GM18511 (cell line): ENCODE measurements around the gene ERBB4.

ENCODE experiments used
- ATAC-seq: cut with Tn5 transposase; IDR thresholded peaks from one replicate; pipeline ENCODE4 v1.9.1; 2021; ENCODE audit warnings: mild to moderate bottlenecking, moderate library complexity; ENCODE audit not compliant: unreplicated experiment

ERBB4 gene

DNA sequence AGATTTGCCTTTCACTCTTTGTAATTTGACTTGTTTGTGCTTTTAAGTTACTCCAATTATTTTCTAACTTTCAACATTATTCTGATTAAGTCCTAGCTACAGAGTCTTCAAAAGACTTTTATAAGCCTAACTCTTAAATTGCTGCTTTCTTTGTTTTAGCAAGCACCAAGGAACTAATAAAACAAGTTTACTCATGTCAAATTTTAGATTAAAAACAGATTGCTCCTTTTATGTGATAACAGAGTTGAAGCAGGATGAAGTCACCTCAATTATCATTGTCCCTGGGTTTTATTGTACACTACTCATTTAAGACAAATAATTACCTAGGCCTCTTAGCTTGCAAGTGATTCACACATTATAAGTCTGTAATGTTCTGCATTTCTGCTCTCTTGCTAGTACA, 678.4 kb downstream of the ERBB4 start:
- no peak for ATAC-seq

DNA sequence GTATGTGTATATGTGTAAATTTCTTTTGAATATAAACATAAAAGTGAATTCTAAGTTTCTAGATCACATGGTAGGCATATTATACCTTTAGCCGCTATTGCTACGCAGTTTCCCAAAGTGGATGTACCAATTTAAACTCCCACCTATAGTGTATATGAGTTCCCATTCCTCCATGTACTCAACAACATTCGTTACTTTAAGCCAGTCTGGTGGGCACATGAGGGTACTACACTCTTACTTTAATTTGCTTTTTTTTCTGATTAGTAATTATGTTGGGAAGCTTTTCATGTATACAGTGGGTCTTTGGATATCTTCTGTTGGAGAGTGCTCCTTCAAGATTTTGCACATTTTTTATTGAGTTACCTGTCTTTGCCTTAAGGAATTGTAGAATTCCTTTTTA, 683.8 kb downstream of the ERBB4 start:
- ATAC-seq: no peak

DNA sequence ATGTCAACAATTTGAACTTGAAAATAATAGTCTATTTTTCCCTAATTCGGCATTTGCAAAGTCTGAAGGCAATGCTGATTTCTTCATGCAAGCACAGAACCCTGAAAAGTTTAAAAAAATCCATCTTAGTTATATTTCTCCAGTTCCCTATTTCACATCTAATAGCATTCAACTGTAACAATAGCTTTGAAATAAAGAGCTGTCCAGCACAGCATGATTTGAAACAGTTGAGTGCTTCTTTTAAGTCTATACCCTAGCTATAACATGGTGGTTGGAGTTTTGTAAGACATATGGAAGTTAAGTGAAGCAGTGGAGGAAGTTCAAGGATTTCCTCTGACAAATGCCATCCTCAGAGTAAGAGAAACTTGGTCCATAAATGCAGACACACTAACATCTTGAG, 691.9 kb downstream of the ERBB4 start:
- no peak for ATAC-seq

DNA sequence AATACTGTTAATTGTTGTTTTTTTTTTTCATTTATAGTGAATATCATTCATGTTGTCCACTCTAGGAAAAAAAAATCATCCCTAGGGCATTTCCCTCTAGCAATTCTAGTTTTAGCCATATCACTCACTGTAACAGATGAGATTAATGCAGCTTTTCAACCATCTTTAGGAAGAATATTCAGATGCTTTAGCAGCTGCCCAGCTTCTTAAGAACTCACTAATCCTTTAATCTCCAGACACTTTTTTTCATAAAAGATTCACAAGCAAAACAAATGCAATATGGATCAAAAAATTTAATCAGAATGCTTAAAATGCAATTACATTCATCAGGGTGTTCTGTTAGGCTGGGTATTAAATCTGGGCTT, 692.6 kb downstream of the ERBB4 start:
- no peak for ATAC-seq

DNA sequence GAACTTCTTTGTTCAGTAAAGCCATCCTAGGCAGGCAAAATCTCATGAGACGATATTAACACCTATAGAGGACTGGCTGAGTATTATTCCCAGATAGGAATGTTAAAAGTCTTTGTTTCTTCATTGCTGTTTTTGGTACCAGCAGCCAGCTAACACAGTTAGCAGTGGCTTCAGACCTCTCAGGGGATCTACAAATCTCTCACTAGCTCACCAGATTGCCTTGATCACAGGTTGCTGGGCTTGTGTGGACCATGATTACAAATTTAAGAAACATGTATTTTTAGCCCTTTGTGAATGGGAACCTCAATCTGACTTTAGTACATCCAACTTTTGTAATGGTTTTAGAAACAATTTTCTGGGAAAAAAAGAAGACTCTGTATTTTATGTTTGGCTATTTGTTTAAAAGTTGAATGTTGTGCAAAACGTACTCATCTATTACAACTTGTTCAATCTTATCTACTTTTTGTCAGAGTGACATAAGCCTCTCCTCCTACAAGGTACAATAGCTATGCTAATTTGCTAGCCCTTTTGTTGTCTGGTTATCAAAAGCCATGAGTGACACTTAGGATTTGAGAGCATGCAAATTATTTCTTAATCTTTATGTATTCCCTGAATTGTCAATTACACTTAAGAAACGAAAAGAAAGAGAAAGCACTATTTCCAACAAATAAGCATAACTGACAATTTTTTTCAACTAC, 693.1 kb downstream of the ERBB4 start:
- no peak for ATAC-seq

DNA sequence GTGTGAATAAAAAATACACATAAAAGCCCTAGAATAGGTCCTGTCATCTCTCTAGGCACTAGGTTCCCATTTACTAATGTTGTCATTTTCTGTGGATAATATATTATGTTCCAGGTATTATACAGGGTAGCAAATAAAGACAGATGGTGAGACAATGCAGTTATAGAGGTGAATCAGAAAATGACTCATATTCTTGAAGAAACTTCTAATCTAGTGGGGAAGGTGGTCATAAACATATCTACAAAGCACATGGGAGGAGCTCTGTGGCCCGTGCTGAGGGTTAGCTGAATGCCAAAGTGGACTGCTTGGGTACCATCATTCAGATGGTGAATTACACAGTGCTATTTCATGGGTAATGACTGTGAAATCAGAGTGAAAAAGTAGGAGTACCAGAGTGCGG, 700.9 kb downstream of the ERBB4 start:
- no peak for ATAC-seq

DNA sequence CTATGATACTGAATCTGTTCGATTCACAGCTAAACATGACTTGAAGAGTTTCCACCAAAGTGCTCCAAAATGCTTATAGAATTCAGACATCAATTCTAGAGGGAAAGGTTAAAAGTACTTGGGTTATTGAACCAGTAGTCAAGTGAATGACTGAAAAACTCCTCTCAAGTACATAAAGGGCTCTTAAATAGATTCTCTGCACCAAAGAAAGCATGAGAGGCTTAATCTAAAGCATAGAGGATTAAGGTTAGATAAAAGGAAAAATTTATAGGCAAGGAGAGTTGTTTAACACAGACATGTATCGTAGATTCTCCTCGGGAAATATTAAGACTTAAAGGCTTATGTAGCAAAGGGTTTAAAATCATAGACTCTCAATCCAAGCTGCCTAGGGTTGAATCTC, 701.4 kb downstream of the ERBB4 start:
- no peak for ATAC-seq

DNA sequence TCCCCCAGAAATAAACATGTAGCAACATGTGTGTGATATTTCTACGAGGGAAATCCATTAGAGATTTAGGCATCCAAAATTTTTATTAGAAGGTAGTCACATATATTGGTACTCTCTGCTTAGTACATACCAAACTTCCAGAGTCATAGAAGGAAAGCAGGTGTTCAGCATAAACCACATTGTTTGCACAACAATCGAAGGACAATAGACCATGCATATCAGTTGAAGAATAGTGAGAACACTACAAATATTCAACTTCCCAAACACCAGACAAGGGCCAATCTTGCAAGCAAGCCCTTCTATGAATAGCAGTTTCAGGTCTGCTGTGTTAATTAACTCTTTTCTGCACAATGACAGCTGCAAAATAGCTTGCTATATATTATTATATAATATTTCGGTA, 702.2 kb downstream of the ERBB4 start:
- no peak for ATAC-seq

DNA sequence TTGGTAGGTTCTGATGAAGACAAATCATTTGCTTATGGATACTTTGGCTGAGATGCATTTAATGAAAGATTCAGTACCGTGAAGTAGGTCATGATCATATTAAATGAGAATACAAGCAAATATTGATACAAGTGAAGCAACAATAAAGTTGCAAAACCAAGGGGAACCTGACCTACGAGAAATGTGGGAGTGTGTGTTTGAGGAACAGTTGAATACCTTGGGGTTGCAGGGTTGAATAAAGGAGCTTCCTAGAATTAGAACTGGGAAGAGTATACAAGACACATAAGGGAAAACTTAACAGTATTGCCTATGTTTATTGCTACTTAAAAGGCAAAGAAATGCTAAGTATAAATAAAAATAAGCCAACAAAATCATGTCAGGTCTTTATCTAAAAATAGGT, 702.9 kb downstream of the ERBB4 start:
- ATAC-seq: no peak

DNA sequence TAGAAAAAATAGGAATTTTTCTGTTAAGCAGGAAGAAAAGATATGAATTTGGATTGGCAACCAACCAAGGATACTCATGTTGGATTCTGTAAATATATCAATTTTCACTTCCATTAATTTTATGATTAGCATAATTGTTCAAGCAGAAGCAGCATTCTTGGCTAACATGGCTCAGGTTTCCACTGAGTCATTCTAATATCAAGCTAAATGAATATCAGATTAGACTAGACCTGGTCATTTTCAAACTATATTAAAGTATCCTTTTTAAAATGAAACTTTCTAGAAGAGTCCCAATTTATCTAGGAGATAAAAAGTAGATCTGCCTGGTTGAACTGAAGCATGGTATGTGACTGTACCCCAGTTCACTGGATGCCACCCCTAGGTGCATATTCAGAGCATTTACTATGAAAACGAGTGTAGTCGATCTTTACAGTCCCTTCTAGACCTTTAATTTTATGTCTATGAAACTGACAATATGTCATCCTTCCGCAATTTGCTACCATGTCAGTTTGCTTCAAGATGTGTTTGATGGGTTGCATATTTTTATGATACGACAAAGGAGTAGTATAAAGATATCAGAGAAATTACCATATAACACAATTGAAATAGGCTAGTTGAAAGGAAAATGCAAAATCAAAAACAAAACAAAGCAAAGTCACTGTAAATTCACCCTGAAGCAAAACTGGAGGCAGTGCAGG, 704.9 kb downstream of the ERBB4 start:
- no peak for ATAC-seq

DNA sequence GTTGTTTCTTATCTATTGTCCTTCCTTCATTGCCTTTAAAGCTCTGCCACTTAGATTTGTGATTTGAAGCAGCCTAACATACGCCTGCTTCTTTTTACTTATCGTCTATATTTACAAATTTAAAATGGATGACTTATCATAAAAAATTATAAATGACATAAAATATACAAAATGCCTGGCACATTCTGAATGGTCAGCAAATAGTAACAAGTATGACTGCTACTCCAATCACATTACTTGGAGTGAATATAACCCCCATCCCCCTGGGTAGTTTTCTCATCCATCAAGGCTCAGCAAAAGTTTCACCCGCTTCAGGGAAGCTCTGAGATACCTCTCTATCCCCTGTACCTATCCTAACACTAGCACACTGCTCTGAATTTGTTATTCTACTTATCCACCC, 708.9 kb downstream of the ERBB4 start:
- no peak for ATAC-seq

DNA sequence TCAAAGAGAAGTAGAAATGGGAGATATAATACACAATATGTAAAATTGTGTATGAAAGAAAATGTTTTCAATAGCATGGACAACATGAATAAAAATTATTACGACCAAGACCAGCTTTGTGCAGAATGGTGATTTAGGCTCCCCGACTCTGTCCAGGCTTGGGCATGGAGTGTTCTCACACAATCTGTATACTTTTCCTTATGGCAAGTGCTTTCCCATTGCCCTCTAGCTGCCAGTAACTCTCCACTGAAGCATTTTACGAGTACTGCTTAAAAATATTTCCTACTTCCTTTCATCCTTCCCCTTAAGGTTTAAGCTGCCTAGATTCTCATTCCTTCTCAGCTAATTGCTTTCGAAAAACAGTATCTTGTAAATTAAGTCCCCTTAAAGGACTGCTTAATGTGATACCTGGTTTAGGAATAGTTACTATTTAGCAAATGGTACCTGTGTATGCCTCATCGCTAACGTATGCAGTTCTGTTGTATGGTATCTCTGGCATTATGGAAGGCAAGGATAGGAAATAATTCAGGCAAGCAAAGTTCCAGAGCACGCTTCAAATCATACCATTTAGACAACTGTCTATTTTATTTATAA, 714.6 kb downstream of the ERBB4 start:
- no peak for ATAC-seq

DNA sequence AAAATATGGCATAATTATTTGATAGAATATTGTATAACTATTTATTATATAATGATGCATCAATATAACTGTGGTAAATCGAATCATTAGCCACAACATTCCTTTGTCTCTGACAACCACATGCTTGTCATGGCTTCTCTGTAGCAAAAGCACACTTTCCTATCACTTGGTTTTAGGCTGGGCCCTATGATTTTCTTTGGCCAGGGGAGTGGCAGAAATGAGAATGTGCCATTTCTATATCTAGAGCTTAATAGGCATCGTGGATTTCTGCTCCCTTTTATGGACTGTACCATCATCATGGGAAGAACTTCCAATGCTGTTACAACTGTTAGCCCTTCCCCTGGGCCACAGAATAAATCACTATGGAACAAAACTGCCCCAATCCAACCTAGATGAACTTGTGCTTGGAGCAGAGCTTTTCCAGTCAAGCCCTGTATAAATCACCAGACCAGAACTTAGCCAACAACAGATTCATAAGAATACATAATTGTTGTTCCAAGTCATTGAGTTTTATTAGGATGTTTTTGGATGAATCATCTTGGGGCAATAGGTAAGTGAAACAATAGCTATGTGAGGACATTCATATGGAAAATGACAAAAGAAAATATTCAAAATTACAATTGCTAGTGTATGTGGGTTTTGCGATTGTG, 715.8 kb downstream of the ERBB4 start:
- no peak for ATAC-seq

DNA sequence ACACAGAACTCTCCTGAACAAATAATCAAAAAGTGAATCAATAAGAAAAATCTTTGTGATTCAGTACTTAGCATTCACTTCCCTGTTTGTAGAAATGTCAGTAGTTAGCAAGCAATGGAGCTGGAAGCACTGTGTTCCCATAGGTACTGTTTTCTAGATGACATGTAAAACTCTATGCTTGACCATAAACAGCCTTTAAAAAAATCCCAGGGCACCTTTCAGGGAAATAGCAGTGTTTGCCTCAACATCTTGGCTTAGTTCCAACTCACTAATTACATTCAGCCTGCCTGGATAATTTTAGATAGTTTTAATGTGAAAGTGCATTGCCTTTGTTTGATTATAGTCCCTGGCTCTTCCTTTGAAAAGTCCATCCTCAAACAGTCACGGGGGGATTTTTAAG, 721.8 kb downstream of the ERBB4 start:
- no peak for ATAC-seq

DNA sequence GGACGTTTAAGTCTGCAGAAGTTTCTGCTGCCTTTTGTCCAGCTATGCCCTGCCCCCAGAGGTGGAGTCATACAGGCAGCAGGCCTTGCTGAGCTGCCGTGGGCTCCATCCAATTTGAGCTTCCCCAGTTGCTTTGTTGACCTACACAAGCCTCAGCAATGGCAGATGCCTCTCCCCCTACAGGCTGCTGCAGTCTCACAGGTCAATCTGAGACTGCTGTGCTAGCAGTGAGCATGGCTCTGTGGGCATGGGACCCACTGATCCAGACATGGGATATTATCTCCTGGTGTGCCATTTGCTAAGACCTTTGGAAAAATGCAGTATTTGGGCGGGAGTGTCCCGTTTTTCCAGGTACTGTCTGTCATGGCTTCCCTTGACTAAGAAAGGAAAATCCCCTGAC, 726.0 kb downstream of the ERBB4 start:
- no peak for ATAC-seq

DNA sequence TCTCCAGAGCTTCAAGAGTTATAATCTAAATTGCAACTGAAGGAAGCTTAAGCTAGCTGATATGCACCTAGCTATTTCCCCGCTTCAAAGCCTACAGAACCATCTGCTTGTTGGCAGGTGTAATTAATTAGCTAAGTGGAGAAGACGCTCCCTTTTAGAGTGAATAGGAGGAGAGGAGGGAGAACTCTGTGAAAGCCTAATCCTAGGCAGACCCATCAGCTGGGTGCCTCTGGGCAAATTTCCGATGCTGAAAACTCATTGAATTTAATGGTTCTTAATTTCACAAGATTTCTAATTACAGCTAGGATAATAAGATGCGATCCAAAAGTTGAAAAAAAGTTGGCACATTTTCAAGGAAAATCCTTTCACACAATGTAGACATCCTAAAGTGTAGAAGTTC, 735.9 kb downstream of the ERBB4 start:
- no peak for ATAC-seq

DNA sequence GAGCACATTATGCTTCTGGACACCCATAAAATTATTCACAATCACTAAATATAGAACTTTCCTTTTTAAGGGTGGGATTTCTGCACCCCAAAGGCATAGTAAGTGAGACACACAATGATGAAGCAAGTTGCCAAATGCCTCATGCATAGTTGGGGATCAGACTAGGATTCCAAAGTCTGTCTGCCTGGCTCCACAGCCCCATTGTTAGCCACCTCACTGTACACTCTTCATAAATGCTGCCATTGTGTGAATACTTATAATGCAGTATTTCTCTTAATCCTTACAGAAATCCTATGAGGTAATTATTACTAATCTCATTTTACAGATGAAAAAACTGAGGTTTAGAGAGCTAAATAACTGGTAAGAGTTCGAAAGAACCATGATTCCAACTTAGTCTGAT, 738.6 kb downstream of the ERBB4 start:
- ATAC-seq: no peak

DNA sequence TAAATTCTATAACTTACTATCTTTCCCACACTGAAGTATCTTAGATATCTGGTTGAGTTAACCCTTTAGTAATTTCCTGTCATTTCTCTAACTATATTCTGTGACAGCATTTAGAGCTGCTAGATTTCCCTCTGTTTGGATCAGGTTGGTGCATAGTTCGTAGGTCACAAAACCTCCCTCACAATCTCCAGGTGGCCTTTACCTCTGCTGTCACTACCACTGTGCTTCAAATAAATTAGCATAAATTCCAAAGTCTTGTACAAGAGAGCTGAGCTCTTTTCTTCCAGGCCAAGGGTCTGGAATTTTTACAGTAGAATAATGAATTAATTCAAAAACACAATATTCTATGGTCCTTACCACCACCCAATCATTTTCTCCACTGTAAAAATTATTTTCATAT, 739.7 kb downstream of the ERBB4 start:
- no peak for ATAC-seq

DNA sequence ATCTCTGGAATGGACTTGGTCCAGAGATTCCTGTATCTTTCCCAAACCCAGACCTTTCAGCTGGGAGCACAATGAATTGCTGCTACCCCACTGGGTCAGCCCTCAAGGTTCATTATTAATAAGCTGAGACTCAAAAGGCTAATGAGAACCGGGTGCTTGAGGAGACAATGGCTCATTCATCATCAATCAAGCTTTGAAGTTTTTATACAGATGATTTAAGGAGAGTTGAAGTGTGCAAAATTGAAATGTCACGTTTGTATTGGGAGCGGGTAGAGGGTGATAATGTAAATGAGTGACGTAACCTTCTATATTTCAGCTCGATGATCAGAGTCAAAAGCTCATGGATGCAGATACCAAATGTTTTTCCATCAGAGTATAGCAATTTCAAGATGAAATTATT, 744.9 kb downstream of the ERBB4 start:
- ATAC-seq: no peak

DNA sequence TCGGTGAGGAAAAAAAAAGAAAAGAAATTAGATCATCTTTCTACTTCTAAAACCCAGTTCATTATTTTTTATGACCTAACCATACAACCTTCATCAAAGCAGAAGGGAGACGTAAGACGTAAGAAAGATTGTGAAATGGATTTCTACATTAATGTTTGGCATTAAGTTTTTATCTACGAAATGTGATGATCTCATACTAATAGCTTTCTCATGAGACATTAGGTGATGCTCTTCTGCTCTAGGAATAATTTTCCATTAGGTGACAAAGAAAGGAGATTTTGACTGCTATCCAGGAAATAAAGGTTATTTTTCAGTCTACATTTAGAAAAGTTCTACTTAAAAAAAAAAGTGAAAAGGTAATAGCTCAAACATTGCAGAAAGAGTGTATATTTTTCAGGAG, 748.6 kb downstream of the ERBB4 start:
- ATAC-seq: no peak

DNA sequence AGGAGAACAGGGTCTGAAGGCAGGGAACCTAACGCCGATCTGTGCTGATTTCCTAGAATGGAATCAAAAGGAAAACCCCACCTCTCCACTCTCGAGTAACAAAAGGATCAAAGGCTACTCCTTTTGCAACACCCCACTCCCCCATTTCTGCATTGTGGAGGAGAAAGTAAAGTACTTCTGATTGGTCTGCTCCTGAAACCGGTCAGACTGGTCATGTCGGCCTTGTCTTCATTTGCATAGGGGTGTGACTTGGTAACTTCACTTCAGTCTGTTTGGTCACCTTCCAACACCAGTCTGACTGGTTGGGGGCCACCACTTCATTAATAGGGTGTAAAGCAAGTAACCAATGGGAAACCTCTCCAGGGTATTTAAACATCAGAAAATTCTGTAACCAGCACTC, 771.9 kb downstream of the ERBB4 start:
- ATAC-seq: no peak

DNA sequence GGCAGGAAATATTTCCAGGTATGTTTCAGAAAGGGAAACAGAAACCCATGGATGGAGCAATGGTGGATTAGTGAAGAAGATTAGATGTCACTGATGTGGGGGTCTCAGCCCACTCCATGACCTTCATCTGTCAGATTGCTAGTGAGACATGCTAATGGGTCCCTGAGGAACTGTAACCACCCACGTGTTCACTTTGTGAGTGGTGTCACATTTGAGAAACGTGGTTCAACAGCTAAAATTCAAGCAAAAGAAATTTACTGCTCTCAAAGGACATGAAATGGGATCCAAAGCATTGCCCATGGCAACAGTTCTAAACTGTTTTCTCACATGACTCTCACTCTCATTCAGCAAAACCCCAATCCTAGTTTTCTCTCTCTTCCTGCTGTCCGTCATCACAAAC, 776.1 kb downstream of the ERBB4 start:
- no peak for ATAC-seq
